Liver (tissue), 3 donors: Measurements from ENCODE around the gene SLC25A15.

Experiments
- HNF4A ChIP-seq, 2 donors: conservative IDR thresholded peaks; 2 replicates each; pipeline ENCODE4 v1.6.1; 2016; ENCODE audit warnings: antibody characterized with exemption in 2 of 2, mild to moderate bottlenecking in 2 of 2
- RXRA ChIP-seq, 2 donors: IDR thresholded peaks; 2 replicates each; pipeline ENCODE4 v1.6.1; 2017 to 2018; ENCODE audit warnings: antibody characterized with exemption in 2 of 2, mild to moderate bottlenecking in 1 of 2
- TF ChIP-seq, protein P1 (sequence below): fragments of 150-350 bp; IDR thresholded peaks from 2 replicates; pipeline ENCODE4 v1.5.1; 2017; ENCODE audit warnings: improper control_type of control experiment, low read depth, low read length; ENCODE audit not compliant: missing input control
- TF ChIP-seq, protein P2 (sequence below): IDR thresholded peaks from 2 replicates; pipeline ENCODE4 v1.6.1; 2016; ENCODE audit warnings: antibody characterized with exemption, mild to moderate bottlenecking
- donor health status: healthy.
- donor health status: healthy.

DNA sequence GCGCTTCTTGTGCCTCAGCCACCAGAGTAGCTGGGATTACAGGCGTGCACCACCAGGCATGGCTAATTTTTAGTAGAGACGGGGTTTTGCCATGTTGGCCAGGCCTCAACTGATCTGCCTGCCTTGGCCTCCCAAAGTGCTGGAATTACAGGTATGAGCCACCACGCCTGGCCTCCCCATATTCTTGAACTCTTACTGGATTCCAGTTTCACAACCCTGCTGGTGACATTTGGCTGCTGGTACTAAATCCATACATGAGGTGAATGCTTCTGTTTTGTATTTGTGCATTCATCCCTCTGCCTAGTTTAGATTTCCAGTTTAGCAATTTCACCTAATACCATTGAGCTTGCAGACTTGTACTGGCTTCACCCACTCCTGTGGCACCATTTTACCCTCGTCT, 13.9 kb downstream of the SLC25A15 start:
- TF ChIP-seq, protein P1, sequence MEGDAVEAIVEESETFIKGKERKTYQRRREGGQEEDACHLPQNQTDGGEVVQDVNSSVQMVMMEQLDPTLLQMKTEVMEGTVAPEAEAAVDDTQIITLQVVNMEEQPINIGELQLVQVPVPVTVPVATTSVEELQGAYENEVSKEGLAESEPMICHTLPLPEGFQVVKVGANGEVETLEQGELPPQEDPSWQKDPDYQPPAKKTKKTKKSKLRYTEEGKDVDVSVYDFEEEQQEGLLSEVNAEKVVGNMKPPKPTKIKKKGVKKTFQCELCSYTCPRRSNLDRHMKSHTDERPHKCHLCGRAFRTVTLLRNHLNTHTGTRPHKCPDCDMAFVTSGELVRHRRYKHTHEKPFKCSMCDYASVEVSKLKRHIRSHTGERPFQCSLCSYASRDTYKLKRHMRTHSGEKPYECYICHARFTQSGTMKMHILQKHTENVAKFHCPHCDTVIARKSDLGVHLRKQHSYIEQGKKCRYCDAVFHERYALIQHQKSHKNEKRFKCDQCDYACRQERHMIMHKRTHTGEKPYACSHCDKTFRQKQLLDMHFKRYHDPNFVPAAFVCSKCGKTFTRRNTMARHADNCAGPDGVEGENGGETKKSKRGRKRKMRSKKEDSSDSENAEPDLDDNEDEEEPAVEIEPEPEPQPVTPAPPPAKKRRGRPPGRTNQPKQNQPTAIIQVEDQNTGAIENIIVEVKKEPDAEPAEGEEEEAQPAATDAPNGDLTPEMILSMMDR: no peak
- TF ChIP-seq HNF4A (conservative IDR thresholded peaks at IDR 0.05): no peak
- no peak for TF ChIP-seq RXRA (IDR thresholded peaks at IDR 0.05)
- TF ChIP-seq, protein P2, sequence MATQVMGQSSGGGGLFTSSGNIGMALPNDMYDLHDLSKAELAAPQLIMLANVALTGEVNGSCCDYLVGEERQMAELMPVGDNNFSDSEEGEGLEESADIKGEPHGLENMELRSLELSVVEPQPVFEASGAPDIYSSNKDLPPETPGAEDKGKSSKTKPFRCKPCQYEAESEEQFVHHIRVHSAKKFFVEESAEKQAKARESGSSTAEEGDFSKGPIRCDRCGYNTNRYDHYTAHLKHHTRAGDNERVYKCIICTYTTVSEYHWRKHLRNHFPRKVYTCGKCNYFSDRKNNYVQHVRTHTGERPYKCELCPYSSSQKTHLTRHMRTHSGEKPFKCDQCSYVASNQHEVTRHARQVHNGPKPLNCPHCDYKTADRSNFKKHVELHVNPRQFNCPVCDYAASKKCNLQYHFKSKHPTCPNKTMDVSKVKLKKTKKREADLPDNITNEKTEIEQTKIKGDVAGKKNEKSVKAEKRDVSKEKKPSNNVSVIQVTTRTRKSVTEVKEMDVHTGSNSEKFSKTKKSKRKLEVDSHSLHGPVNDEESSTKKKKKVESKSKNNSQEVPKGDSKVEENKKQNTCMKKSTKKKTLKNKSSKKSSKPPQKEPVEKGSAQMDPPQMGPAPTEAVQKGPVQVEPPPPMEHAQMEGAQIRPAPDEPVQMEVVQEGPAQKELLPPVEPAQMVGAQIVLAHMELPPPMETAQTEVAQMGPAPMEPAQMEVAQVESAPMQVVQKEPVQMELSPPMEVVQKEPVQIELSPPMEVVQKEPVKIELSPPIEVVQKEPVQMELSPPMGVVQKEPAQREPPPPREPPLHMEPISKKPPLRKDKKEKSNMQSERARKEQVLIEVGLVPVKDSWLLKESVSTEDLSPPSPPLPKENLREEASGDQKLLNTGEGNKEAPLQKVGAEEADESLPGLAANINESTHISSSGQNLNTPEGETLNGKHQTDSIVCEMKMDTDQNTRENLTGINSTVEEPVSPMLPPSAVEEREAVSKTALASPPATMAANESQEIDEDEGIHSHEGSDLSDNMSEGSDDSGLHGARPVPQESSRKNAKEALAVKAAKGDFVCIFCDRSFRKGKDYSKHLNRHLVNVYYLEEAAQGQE: no peak
